WTC11 (cell line): Measurements from ENCODE around the gene GPR152. TPM values are rescaled to one million over a fixed set of nuclear protein-coding genes. Genes with fewer than 3 reads are reported as not detected.

Source experiments
- ATAC-seq: fragments of 200-7000 bp; cut with Tn5 transposase; 2 replicates; pipeline ENCODE4 v1.10.0; 2021; ENCODE audit warnings: mild to moderate bottlenecking, moderate library complexity
- CTCF ChIA-PET: fragments of 300-600 bp; sonication (Branson Sonifier 250); formaldehyde crosslinking; loops from one replicate; lab custom pipeline; 2021; ENCODE audit warnings: antibody characterized with exemption; lab: Charles Lee
- POLR2A ChIA-PET: fragments of 350-600 bp; sonication (Branson Sonifier 250); formaldehyde crosslinking; loops from one replicate; lab custom pipeline; 2021; ENCODE audit warnings: antibody characterized with exemption; lab: Charles Lee
- DNase-seq: peaks from one replicate; pipeline ENCODE4 v3.0.0; 2021; ENCODE audit warnings: low spot score
- H3K27ac Mint-ChIP-seq: 2 replicates; pipeline ENCODE4 v1.8.0; 2021; ENCODE audit warnings: mixed read lengths
- H3K27me3 Mint-ChIP-seq: 2 replicates; pipeline ENCODE4 v1.8.0; 2021; ENCODE audit warnings: low read depth, mild to moderate bottlenecking, moderate library complexity, mixed read lengths
- H3K36me3 Mint-ChIP-seq: 2 replicates; pipeline ENCODE4 v1.8.0; 2021; ENCODE audit warnings: mixed read lengths
- H3K4me1 Mint-ChIP-seq: 2 replicates; pipeline ENCODE4 v1.8.0; 2022; ENCODE audit warnings: mixed read lengths
- H3K4me3 Mint-ChIP-seq: 2 replicates; pipeline ENCODE4 v1.8.0; 2021; ENCODE audit warnings: mild to moderate bottlenecking, moderate library complexity, mixed read lengths
- H3K9me3 Mint-ChIP-seq: 2 replicates; pipeline ENCODE4 v1.8.0; 2021; ENCODE audit warnings: mixed read lengths
- AFF4 ChIP-seq: sonication (generic); formaldehyde crosslinking; IDR thresholded peaks from 2 replicates; pipeline ENCODE4 v1.8.1; 2023; ENCODE audit warnings: mild to moderate bottlenecking, missing genetic modification reagents, borderline replicate concordance
- CREM ChIP-seq: sonication (generic); formaldehyde crosslinking; IDR thresholded peaks from 2 replicates; pipeline ENCODE4 v1.8.1; 2022; ENCODE audit warnings: mild to moderate bottlenecking, missing genetic modification reagents, moderate library complexity
- E2F1 ChIP-seq: sonication (generic); formaldehyde crosslinking; IDR thresholded peaks from 2 replicates; pipeline ENCODE4 v1.8.0; 2022; ENCODE audit warnings: mild to moderate bottlenecking, missing genetic modification reagents
- ELF4 ChIP-seq: sonication (generic); formaldehyde crosslinking; IDR thresholded peaks from 2 replicates; pipeline ENCODE4 v1.8.1; 2022; ENCODE audit warnings: low read depth, mild to moderate bottlenecking, moderate library complexity, missing genetic modification reagents
- ESRRA ChIP-seq: sonication (generic); formaldehyde crosslinking; IDR thresholded peaks from 2 replicates; pipeline ENCODE4 v1.8.1; 2022; ENCODE audit warnings: mild to moderate bottlenecking, missing genetic modification reagents, borderline replicate concordance
- FOXP4 ChIP-seq: sonication (generic); formaldehyde crosslinking; IDR thresholded peaks from 2 replicates; pipeline ENCODE4 v1.8.0; 2022; ENCODE audit warnings: mild to moderate bottlenecking, missing genetic modification reagents
- GABPB1 ChIP-seq: sonication (generic); formaldehyde crosslinking; IDR thresholded peaks from 2 replicates; pipeline ENCODE4 v1.8.1; 2023; ENCODE audit warnings: mild to moderate bottlenecking, missing genetic modification reagents
- GTF2I ChIP-seq: fragments of 250-450 bp; sonication (Bioruptor Pico); conservative IDR thresholded peaks from 2 replicates; pipeline ENCODE4 v1.4.0; 2021; ENCODE audit warnings: mild to moderate bottlenecking
- KAT7 ChIP-seq: sonication (generic); formaldehyde crosslinking; IDR thresholded peaks from 2 replicates; pipeline ENCODE4 v1.8.1; 2023; ENCODE audit warnings: missing genetic modification reagents, mild to moderate bottlenecking, borderline replicate concordance
- NFATC4 ChIP-seq: fragments of 250-450 bp; sonication (Bioruptor Pico); IDR thresholded peaks from 2 replicates; pipeline ENCODE4 v1.9.0; 2021; ENCODE audit warnings: mild to moderate bottlenecking
- NR3C1 ChIP-seq: sonication (generic); formaldehyde crosslinking; conservative IDR thresholded peaks from 2 replicates; pipeline ENCODE4 v1.8.1; 2023; ENCODE audit warnings: low read depth, mild to moderate bottlenecking, missing genetic modification reagents
- PREB ChIP-seq: sonication (generic); formaldehyde crosslinking; IDR thresholded peaks from 2 replicates; pipeline ENCODE4 v1.8.1; 2022; ENCODE audit warnings: mild to moderate bottlenecking, missing genetic modification reagents, moderate library complexity, borderline replicate concordance
- SP1 ChIP-seq: sonication (generic); formaldehyde crosslinking; conservative IDR thresholded peaks from 2 replicates; pipeline ENCODE4 v1.8.1; 2022; ENCODE audit warnings: missing genetic modification reagents
- ZBTB21 ChIP-seq: sonication (generic); formaldehyde crosslinking; IDR thresholded peaks from 2 replicates; pipeline ENCODE4 v1.8.1; 2023; ENCODE audit warnings: mild to moderate bottlenecking, missing genetic modification reagents, borderline replicate concordance
- ZBTB43 ChIP-seq: sonication (generic); formaldehyde crosslinking; IDR thresholded peaks from 2 replicates; pipeline ENCODE4 v1.8.1; 2023; ENCODE audit warnings: mild to moderate bottlenecking, missing genetic modification reagents
- ZNF317 ChIP-seq: sonication (generic); formaldehyde crosslinking; IDR thresholded peaks from 2 replicates; pipeline ENCODE4 v1.8.1; 2023; ENCODE audit warnings: low read depth, mild to moderate bottlenecking, moderate library complexity, missing genetic modification reagents, borderline replicate concordance
- ZNF416 ChIP-seq: fragments of 250-450 bp; sonication (Bioruptor Pico); IDR thresholded peaks from 2 replicates; pipeline ENCODE4 v1.9.0; 2021; ENCODE audit warnings: mild to moderate bottlenecking, inconsistent platforms
- ZNF423 ChIP-seq: fragments of 250-450 bp; sonication (Bioruptor Pico); IDR thresholded peaks from 2 replicates; pipeline ENCODE4 v2.1.2; 2022; ENCODE audit warnings: mild to moderate bottlenecking, moderate library complexity
- ZNF532 ChIP-seq: fragments of 250-450 bp; sonication (Bioruptor Pico); IDR thresholded peaks from 2 replicates; pipeline ENCODE4 v1.9.0; 2021; ENCODE audit warnings: mild to moderate bottlenecking, borderline replicate concordance
- total RNA-seq: library from RNA; stranded (reverse); gene quantifications from 3 replicates; pipeline ENCODE4 v1.2.3, GENCODE V29; 2021

GPR152 gene
- total RNA-seq, 1 experiment from 2014 or later: not detected

GRCh38 chr11:67457453-67457852 is 4.9 kb upstream of the GPR152 start:
- Mint-ChIP-seq H3K4me1 (no peaks in the 10 kb centered on the region), H3K27me3 (peaks cover 6% of the 10 kb centered on the region), H3K9me3 (no peaks in the 10 kb centered on the region), H3K4me3 (no peak overlapping the region), H3K36me3 (no peaks in the 10 kb centered on the region), H3K27ac (no peak overlapping the region)
- ChIA-PET POLR2A (no interaction called here), CTCF (interaction anchor here (1.2 kb wide), 1 partner anchor 51 kb away, joined by 3 read pairs; no protein-coding TSS in a partner anchor)
- DNase-seq: no peak
- ATAC-seq: no peak
- no peak for TF ChIP-seq ZBTB43 (CRISPR knock-in tag)
- TF ChIP-seq ZNF532 (CRISPR knock-in tag): no peak
- no peak for TF ChIP-seq GTF2I (CRISPR knock-in tag)
- TF ChIP-seq GABPB1 (CRISPR knock-in tag): no peak
- TF ChIP-seq AFF4 (CRISPR knock-in tag): no peak
- TF ChIP-seq ESRRA (CRISPR knock-in tag): no peak
- no peak for TF ChIP-seq ZNF423
- TF ChIP-seq NFATC4 (CRISPR knock-in tag): no peak
- no peak for TF ChIP-seq KAT7 (CRISPR knock-in tag)
- TF ChIP-seq ZNF317 (CRISPR knock-in tag): no peak
- no peak for TF ChIP-seq ZNF416 (CRISPR knock-in tag)
- TF ChIP-seq SP1: no peak
- TF ChIP-seq PREB: no peak
- TF ChIP-seq CREM (CRISPR knock-in tag): no peak
- no peak for TF ChIP-seq NR3C1
- TF ChIP-seq ZBTB21 (CRISPR knock-in tag): no peak
- TF ChIP-seq E2F1 (CRISPR knock-in tag): no peak
- TF ChIP-seq FOXP4: no peak
- no peak for TF ChIP-seq ELF4 (CRISPR knock-in tag)
